Osteoblast (primary cell): Measurements from ENCODE around the gene ISCA1. TPM values are rescaled to one million over a fixed set of nuclear protein-coding genes. Genes with fewer than 3 reads are reported as not detected.
"Not testable (repeated sequence)": the region's sequence is repeated elsewhere in the genome, so short reads cannot be mapped to it uniquely, and the experiment has no call there.

Source experiments
- DNase-seq: peaks from one replicate; pipeline ENCODE4 v3.0.0; 2011; ENCODE audit warnings: low spot score, mixed read lengths; ENCODE audit not compliant: insufficient read length; ENCODE audit errors: missing footprints
- H2AFZ ChIP-seq: 2 replicates; pipeline ENCODE4 v1.6.0; 2011; ENCODE audit warnings: mild to moderate bottlenecking, low read length
- H3K27ac ChIP-seq: 2 replicates; pipeline ENCODE4 v1.5.1; 2011; ENCODE audit warnings: mild to moderate bottlenecking, low read depth, low read length, moderate library complexity
- H3K27me3 ChIP-seq: 2 replicates; pipeline ENCODE4 v1.6.0; 2012; ENCODE audit warnings: mild to moderate bottlenecking, control low read depth, inconsistent platforms, low read length, moderate library complexity; ENCODE audit not compliant: insufficient read depth
- H3K36me3 ChIP-seq: 2 replicates; pipeline ENCODE4 v1.5.1; 2011; ENCODE audit warnings: mild to moderate bottlenecking, low read length, control low read depth, moderate library complexity; ENCODE audit not compliant: insufficient read depth
- H3K4me1 ChIP-seq: 2 replicates; pipeline ENCODE4 v1.5.1; 2011; ENCODE audit warnings: mild to moderate bottlenecking, low read length, control low read depth, moderate library complexity; ENCODE audit not compliant: insufficient read depth
- H3K4me2 ChIP-seq: 2 replicates; pipeline ENCODE4 v1.6.0; 2011; ENCODE audit warnings: mild to moderate bottlenecking, low read length; ENCODE audit not compliant: insufficient read depth
- H3K4me3 ChIP-seq: fragments of 200-600 bp; sonication (generic); 3 replicates; pipeline ENCODE4 v1.5.1; 2012; ENCODE audit warnings: mild to moderate bottlenecking, low read length, inconsistent platforms; ENCODE audit not compliant: insufficient read depth
- H3K79me2 ChIP-seq: 2 replicates; pipeline ENCODE4 v1.6.0; 2012; ENCODE audit warnings: mild to moderate bottlenecking, low read length, control low read depth, inconsistent platforms; ENCODE audit not compliant: insufficient read depth
- H3K9me3 ChIP-seq: 2 replicates; pipeline ENCODE4 v1.5.1; 2011; ENCODE audit warnings: low read depth, low read length, control low read depth
- H4K20me1 ChIP-seq: 2 replicates; pipeline ENCODE4 v1.6.0; 2012; ENCODE audit warnings: mild to moderate bottlenecking, low read length, control low read depth; ENCODE audit not compliant: insufficient read depth
- CTCF ChIP-seq: IDR thresholded peaks from 2 replicates; pipeline ENCODE4 v1.5.1; 2011; ENCODE audit warnings: mild to moderate bottlenecking, low read depth, low read length, moderate library complexity; ENCODE audit errors: extremely low read depth
- total RNA-seq: library from RNA; depleted of rRNA; stranded (reverse); fragments of >200 nt; gene quantifications from 2 replicates; pipeline ENCODE4 v1.2.3, GENCODE V29; 2012

The ISCA1 gene
- total RNA-seq, 1 donor, result 34.7 TPM

- Histone ChIP-seq H3K27me3 (no peaks in the 10 kb centered on the region), H3K9me3 (no peaks in the 10 kb centered on the region), H3K27ac (peak overlapping the region; percentile 72), H3K36me3 (peaks cover 86% of the 10 kb centered on the region), H3K4me3 (no peak overlapping the region), H4K20me1 (no peaks in the 10 kb centered on the region), H3K79me2 (no peaks in the 10 kb centered on the region), H3K4me2 (peak overlapping the region; percentile 26), H2AFZ (no peak overlapping the region), H3K4me1 (peaks cover 40% of the 10 kb centered on the region)
- no peak for DNase-seq
- no peak for TF ChIP-seq CTCF
Measured at GRCh38 chr9:86321373-86321772, 39.0 kb upstream of the ISCA1 start.

GRCh38 chr9:86318187-86318586, 35.8 kb upstream of the ISCA1 start:
- Histone ChIP-seq H3K36me3 (peaks cover 75% of the 10 kb centered on the region), H3K79me2 (no peaks in the 10 kb centered on the region), H2AFZ (no peak overlapping the region), H3K4me2 (no peak overlapping the region), H3K9me3 (no peaks in the 10 kb centered on the region), H3K4me1 (peaks cover 30% of the 10 kb centered on the region), H4K20me1 (no peaks in the 10 kb centered on the region), H3K4me3 (no peak overlapping the region), H3K27ac (no peak overlapping the region), H3K27me3 (no peaks in the 10 kb centered on the region)
- no peak for TF ChIP-seq CTCF
- no peak for DNase-seq

- peaks cover 69% of the 10 kb centered on the region for H3K36me3 ChIP-seq
- no peak for TF ChIP-seq CTCF
- H3K9me3 ChIP-seq, result no peaks in the 10 kb centered on the region
- no peaks in the 10 kb centered on the region for H3K27me3 ChIP-seq
- H3K4me3 ChIP-seq, result no peak overlapping the region
- H2AFZ ChIP-seq, result no peak overlapping the region
- H3K4me1 ChIP-seq, result peaks cover 7% of the 10 kb centered on the region
- no peak overlapping the region for H3K4me2 ChIP-seq
- no peak for DNase-seq
- no peaks in the 10 kb centered on the region for H4K20me1 ChIP-seq
- no peak overlapping the region for H3K27ac ChIP-seq
- H3K79me2 ChIP-seq, result no peaks in the 10 kb centered on the region
Measured at GRCh38 chr9:86315078-86315477, 32.7 kb upstream of the ISCA1 start.

GRCh38 chr9:86312959-86313358, 30.6 kb upstream of the ISCA1 start:
- DNase-seq, H3K27ac ChIP-seq, H3K4me1 ChIP-seq, H3K27me3 ChIP-seq, H3K79me2 ChIP-seq, H3K9me3 ChIP-seq, H4K20me1 ChIP-seq, H3K4me3 ChIP-seq, H3K4me2 ChIP-seq, H2AFZ ChIP-seq: not testable (repeated sequence)
- H3K36me3 ChIP-seq, result peaks cover 64% of the 10 kb centered on the region
